B cell (primary cell): Measurements from ENCODE around the gene KCTD20. TPM values are rescaled to one million over a fixed set of nuclear protein-coding genes. Genes with fewer than 3 reads are reported as not detected.

Source experiments
- ATAC-seq: fragments of 200-7000 bp; cut with Tn5 transposase; one replicate; pipeline ENCODE4 v1.10.0; 2021; ENCODE audit warnings: low read depth, mild to moderate bottlenecking, moderate number of reproducible peaks, moderate library complexity
- CTCF ChIA-PET: fragments of 350-600 bp; sonication (Branson Sonifier 250); formaldehyde crosslinking; loops from one replicate; lab custom pipeline; 2021; ENCODE audit warnings: antibody characterized with exemption, inconsistent platforms; lab: Charles Lee
- POLR2A ChIA-PET: fragments of 350-600 bp; sonication (Branson Sonifier 250); formaldehyde crosslinking; loops from one replicate; lab custom pipeline; 2021; ENCODE audit warnings: antibody characterized with exemption; lab: Charles Lee
- DNase-seq: peaks from one replicate; pipeline ENCODE4 v3.0.0; 2013
- H2AFZ ChIP-seq: 2 replicates; pipeline ENCODE4 v1.6.1; 2012; ENCODE audit warnings: mild to moderate bottlenecking, low read depth, low read length; ENCODE audit not compliant: insufficient read depth, poor library complexity, severe bottlenecking
- H3K27ac ChIP-seq, 2 donors: 1 replicate in 1 of 2; 2 replicates in 1 of 2; pipeline ENCODE4 v1.5.1; 2012 to 2013; ENCODE audit warnings: low read length in 2 of 2, mild to moderate bottlenecking in 2 of 2, moderate library complexity in 1 of 2
- H3K27me3 ChIP-seq, 4 experiments: fragments of 200-600 bp in 1 of 4; sonication (generic) in 1 of 4; replicated peaks in 1 of 4; 1 replicate in 2 of 4; 2 replicates in 2 of 4; pipeline versions ENCODE4 v1.6.1 to v1.7.0; 2013 to 2016; ENCODE audit warnings: low read length in 3 of 4, mild to moderate bottlenecking in 2 of 4, mixed read lengths in 1 of 4, moderate library complexity in 1 of 4; ENCODE audit not compliant: insufficient read depth in 4 of 4, control insufficient read depth in 3 of 4; ENCODE audit errors: control extremely low read depth in 1 of 4
- H3K36me3 ChIP-seq, 2 experiments: replicated peaks in 1 of 2; 1 replicate in 1 of 2; 2 replicates in 1 of 2; pipeline versions ENCODE4 v1.6.1 to v1.7.1; 2013; ENCODE audit warnings: low read length in 1 of 2; ENCODE audit not compliant: insufficient read depth in 2 of 2, control insufficient read depth in 1 of 2; ENCODE audit errors: control extremely low read depth in 1 of 2, extremely low read depth in 1 of 2
- H3K4me1 ChIP-seq, 2 donors: fragments of 200-600 bp in 1 of 2; sonication (generic) in 1 of 2; 1 replicate in 1 of 2; 2 replicates in 1 of 2; pipeline versions ENCODE4 v1.5.1 to v1.6.1; 2013 to 2017; ENCODE audit warnings: low read length in 2 of 2; ENCODE audit not compliant: control insufficient read depth in 2 of 2, insufficient read depth in 2 of 2
- H3K4me2 ChIP-seq: replicated peaks from 2 replicates; pipeline ENCODE3; 2012; ENCODE audit warnings: mild to moderate bottlenecking, low read depth, low read length; ENCODE audit not compliant: poor library complexity, severe bottlenecking
- H3K4me3 ChIP-seq, 5 experiments: fragments of 200-600 bp in 1 of 5; sonication (generic) in 1 of 5; 1 replicate in 3 of 5; 2 replicates in 2 of 5; pipeline versions ENCODE4 v1.5.1 to v1.7.0; 2011 to 2016; ENCODE audit warnings: low read length in 4 of 5, mild to moderate bottlenecking in 4 of 5, low read depth in 2 of 5, control low read depth in 1 of 5, moderate library complexity in 1 of 5; ENCODE audit not compliant: insufficient read depth in 1 of 5; ENCODE audit errors: control extremely low read depth in 1 of 5, extremely low read depth in 1 of 5
- H3K79me2 ChIP-seq: fragments of 200-600 bp; sonication (generic); one replicate; pipeline ENCODE4 v1.6.0; 2016; ENCODE audit warnings: low read length; ENCODE audit not compliant: control insufficient read depth, insufficient read depth
- H3K9ac ChIP-seq: fragments of 200-600 bp; sonication (generic); 2 replicates; pipeline ENCODE4 v1.6.1; 2017; ENCODE audit warnings: mild to moderate bottlenecking, low read length, moderate library complexity
- H3K9me3 ChIP-seq, 3 donors: one replicate each; pipeline versions ENCODE4 v1.6.1 to v1.7.1; 2013; ENCODE audit warnings: low read length in 2 of 3; ENCODE audit not compliant: control insufficient read depth in 2 of 3, insufficient read depth in 1 of 3; ENCODE audit errors: control extremely low read depth in 1 of 3
- H4K20me1 ChIP-seq: 2 replicates; pipeline ENCODE4 v1.6.0; 2012; ENCODE audit warnings: mild to moderate bottlenecking, low read length; ENCODE audit not compliant: insufficient read depth, control insufficient read depth, poor library complexity, severe bottlenecking
- H3K27ac Mint-ChIP-seq: one replicate; pipeline ENCODE4 v1.8.0; 2021; ENCODE audit warnings: mixed read lengths
- H3K27me3 Mint-ChIP-seq: one replicate; pipeline ENCODE4 v1.8.0; 2021; ENCODE audit warnings: mixed read lengths
- H3K4me1 Mint-ChIP-seq: one replicate; pipeline ENCODE4 v1.8.0; 2021; ENCODE audit warnings: mixed read lengths
- H3K4me3 Mint-ChIP-seq: one replicate; pipeline ENCODE4 v1.8.0; 2021; ENCODE audit warnings: mixed read lengths
- H3K9me3 Mint-ChIP-seq: one replicate; pipeline ENCODE4 v1.8.0; 2022; ENCODE audit warnings: mixed read lengths; ENCODE audit not compliant: insufficient read depth
- EZH2 ChIP-seq: IDR thresholded peaks from 2 replicates; pipeline ENCODE4 v1.6.1; 2012; ENCODE audit warnings: borderline replicate concordance, low read depth, mild to moderate bottlenecking, moderate library complexity, low read length; ENCODE audit not compliant: insufficient read depth, poor library complexity, severe bottlenecking
- WGBS: methylation state at CpG from one replicate; pipeline ENCODE4 v1.1.5; 2013; ENCODE audit warnings: missing lambda C conversion rate; ENCODE audit not compliant: insufficient coverage; 5-methylcytosine and 5-hydroxymethylcytosine counted together
- intact Hi-C: fragments of 100-400 bp; cut with micrococcal nuclease; formaldehyde crosslinking; loops from one replicate; pipeline ENCODE4 v1.10.0; 2022
- polyA plus RNA-seq: library from polyadenylated mRNA; depleted of rRNA; stranded (reverse); fragments of >200 nt; gene quantifications from 2 replicates; pipeline ENCODE4 v1.2.3, GENCODE V29; 2012
- total RNA-seq, 2 donors: library from RNA; stranded (reverse); fragments of 120-200 nt in 1 of 2; gene quantifications; 1 replicate in 1 of 2; 2 replicates in 1 of 2; pipeline versions ENCODE4 v1.2.3 to v1.2.4, GENCODE V29; 2013 to 2022
- TF ChIP-seq, protein P1 (sequence below): fragments of 200-600 bp; IDR thresholded peaks from one replicate; pipeline ENCODE4 v1.8.0; 2022; ENCODE audit warnings: antibody characterized with exemption, mild to moderate bottlenecking

The KCTD20 gene
- total and polyA plus RNA-seq, 2 donors (not counting 1 experiment from before 2014, with no cell fraction given): 19.5 to 37.5 TPM

DNA sequence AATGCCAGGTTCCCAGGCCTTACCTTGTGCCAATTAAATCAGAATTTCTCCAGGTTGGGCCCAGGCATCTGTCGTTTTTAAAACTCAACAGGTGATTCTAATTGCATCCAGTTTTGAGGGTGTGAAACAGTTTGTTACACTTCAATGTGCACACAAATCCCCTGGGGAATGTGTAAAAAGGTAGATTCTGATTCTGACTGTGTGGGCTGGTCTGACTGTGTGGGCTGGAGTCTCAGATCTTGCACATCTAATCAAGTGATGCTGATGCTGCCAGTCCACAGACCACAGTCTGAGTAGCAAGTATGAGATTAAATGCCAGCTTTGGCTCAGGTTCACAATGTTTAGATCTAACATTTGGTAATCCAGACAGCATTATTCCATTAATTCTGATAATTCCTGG lies 42.8 kb upstream of the KCTD20 start:
- no peak overlapping the region for H3K4me3 ChIP-seq
- ATAC-seq: no peak
- no peaks in the 10 kb centered on the region for H3K4me1 ChIP-seq
- no peaks in the 10 kb centered on the region for H3K27me3 ChIP-seq
- TF ChIP-seq, protein P1, sequence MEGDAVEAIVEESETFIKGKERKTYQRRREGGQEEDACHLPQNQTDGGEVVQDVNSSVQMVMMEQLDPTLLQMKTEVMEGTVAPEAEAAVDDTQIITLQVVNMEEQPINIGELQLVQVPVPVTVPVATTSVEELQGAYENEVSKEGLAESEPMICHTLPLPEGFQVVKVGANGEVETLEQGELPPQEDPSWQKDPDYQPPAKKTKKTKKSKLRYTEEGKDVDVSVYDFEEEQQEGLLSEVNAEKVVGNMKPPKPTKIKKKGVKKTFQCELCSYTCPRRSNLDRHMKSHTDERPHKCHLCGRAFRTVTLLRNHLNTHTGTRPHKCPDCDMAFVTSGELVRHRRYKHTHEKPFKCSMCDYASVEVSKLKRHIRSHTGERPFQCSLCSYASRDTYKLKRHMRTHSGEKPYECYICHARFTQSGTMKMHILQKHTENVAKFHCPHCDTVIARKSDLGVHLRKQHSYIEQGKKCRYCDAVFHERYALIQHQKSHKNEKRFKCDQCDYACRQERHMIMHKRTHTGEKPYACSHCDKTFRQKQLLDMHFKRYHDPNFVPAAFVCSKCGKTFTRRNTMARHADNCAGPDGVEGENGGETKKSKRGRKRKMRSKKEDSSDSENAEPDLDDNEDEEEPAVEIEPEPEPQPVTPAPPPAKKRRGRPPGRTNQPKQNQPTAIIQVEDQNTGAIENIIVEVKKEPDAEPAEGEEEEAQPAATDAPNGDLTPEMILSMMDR: no peak
- TF ChIP-seq EZH2: no peak
- H3K79me2 ChIP-seq: no peaks in the 10 kb centered on the region
- WGBS: 80% methylated on average over 1 of the region's 1 CpG
- Mint-ChIP-seq H3K27me3 (peaks cover 9% of the 10 kb centered on the region), H3K9me3 (no peaks in the 10 kb centered on the region), H3K4me3 (no peak overlapping the region), H3K4me1 (peaks cover 4% of the 10 kb centered on the region), H3K27ac (no peak overlapping the region)
- H4K20me1 ChIP-seq: no peaks in the 10 kb centered on the region
- H3K27ac ChIP-seq: no peak overlapping the region
- no peak overlapping the region for H2AFZ ChIP-seq
- intact Hi-C loops: no loop called here
- H3K36me3 ChIP-seq: no peaks in the 10 kb centered on the region
- DNase-seq: no peak
- no peak overlapping the region for H3K4me2 ChIP-seq
- H3K9ac ChIP-seq: no peak overlapping the region
- ChIA-PET CTCF (no interaction called here), POLR2A (no interaction called here)
- no peaks in the 10 kb centered on the region for H3K9me3 ChIP-seq

DNA sequence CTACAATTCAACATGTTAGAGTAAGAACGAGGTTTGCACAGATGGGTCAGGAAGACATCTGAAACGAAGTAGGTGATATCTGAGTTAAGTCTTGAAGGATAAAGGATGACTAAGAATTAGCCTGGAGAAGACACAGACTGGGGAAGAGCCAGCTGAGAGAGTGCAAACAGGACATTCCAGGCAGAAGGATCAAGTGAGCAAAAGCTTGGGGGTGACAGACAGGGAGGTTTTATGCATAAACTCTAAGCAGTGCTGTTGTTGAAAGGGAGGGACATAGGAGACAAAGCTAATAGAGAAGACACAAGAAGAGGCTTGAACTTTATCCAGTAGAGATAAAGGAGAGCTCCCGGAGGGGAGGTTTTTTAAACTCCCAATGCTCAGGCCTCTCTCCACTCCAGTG lies 40.3 kb upstream of the KCTD20 start:
- no peak overlapping the region for H3K27ac ChIP-seq
- no peak overlapping the region for H3K4me2 ChIP-seq
- H3K4me3 ChIP-seq: no peak overlapping the region
- H3K9ac ChIP-seq: no peak overlapping the region
- Mint-ChIP-seq H3K27me3 (peaks cover 23% of the 10 kb centered on the region), H3K9me3 (no peaks in the 10 kb centered on the region), H3K27ac (no peak overlapping the region), H3K4me3 (no peak overlapping the region), H3K4me1 (peaks cover 4% of the 10 kb centered on the region)
- POLR2A ChIA-PET: interaction anchor here (0.6 to 0.9 kb wide), 2 partner anchors 33 to 198 kb away, joined by 4 read pairs; no protein-coding TSS in a partner anchor
- no peak overlapping the region for H2AFZ ChIP-seq
- H3K9me3 ChIP-seq: no peaks in the 10 kb centered on the region
- no peaks in the 10 kb centered on the region for H3K36me3 ChIP-seq
- DNase-seq: no peak
- no peaks in the 10 kb centered on the region for H3K27me3 ChIP-seq
- no peaks in the 10 kb centered on the region for H4K20me1 ChIP-seq
- no peaks in the 10 kb centered on the region for H3K79me2 ChIP-seq
- intact Hi-C loops: no loop called here
- ATAC-seq: no peak
- no peak for TF ChIP-seq EZH2
- TF ChIP-seq, protein P1: no peak
- CTCF ChIA-PET: no interaction called here
- 87% methylated on average over 2 of the region's 3 CpGs for WGBS
- no peaks in the 10 kb centered on the region for H3K4me1 ChIP-seq
